KBM-7 (cell line): ENCODE data around the gene PPP1CA.
A peak's percentile ranks its signal among the peaks of the same experiment; 100 is the strongest.

ENCODE experiments used
- DNase-seq: peaks from one replicate; pipeline ENCODE4 v3.0.0-alpha.2; 2015
- in situ Hi-C: fragments of 300-500 bp; cut with MboI; formaldehyde crosslinking; loops from 2 replicates; pipeline ENCODE4 v1.14.3; 2020; ENCODE audit warnings: low sequenced_read_pairs, low pct_unique_long_range_greater_than_20kb, mixed read lengths

Gene PPP1CA

GRCh38 chr11:67420147-67420645 is 18.5 kb upstream of the PPP1CA start:
- DNase-seq = no peak
- in situ Hi-C loops = no loop called here

GRCh38 chr11:67419325-67420049 is 17.8 kb upstream of the PPP1CA start:
- in situ Hi-C loops = no loop called here
- no peak for DNase-seq

- peak; percentile 30 for DNase-seq
- in situ Hi-C loops = no loop called here
Observed at GRCh38 chr11:67418476-67419281, 17.0 kb upstream of the PPP1CA start.

- DNase-seq = no peak
- in situ Hi-C loops = no loop called here
Observed at GRCh38 chr11:67417425-67417824, 15.8 kb upstream of the PPP1CA start.

- in situ Hi-C loops = no loop called here
Observed at GRCh38 chr11:67416416-67417335, 15.0 kb upstream of the PPP1CA start.

GRCh38 chr11:67415501-67416304 is 14.0 kb upstream of the PPP1CA start, which contains the start of gene CARNS1:
Gene CARNS1, plus strand, starts transcription at chr11:67415678. Its CDS starts 522 bp downstream, at chr11:67416200.
- DNase-seq = no peak
- in situ Hi-C loops = no loop called here

More at GRCh38 chr11:67416416-67417335, 15.0 kb upstream of the PPP1CA start:
- peak; percentile 43 for DNase-seq

GRCh38 chr11:67413266-67413849 is 11.7 kb upstream of the PPP1CA start:
- no peak for DNase-seq
- in situ Hi-C loops = no loop called here

GRCh38 chr11:67412495-67413179 is 11.0 kb upstream of the PPP1CA start:
- in situ Hi-C loops = no loop called here

GRCh38 chr11:67411785-67412152 is 10.1 kb upstream of the PPP1CA start:
- no peak for DNase-seq
- in situ Hi-C loops = no loop called here

More at GRCh38 chr11:67412495-67413179, 11.0 kb upstream of the PPP1CA start:
- no peak for DNase-seq

GRCh38 chr11:67410984-67411784 is 9.5 kb upstream of the PPP1CA start:
- in situ Hi-C loops = no loop called here
- no peak for DNase-seq

- DNase-seq = no peak
- in situ Hi-C loops = no loop called here
Observed at GRCh38 chr11:67410369-67410831, 8.7 kb upstream of the PPP1CA start.

GRCh38 chr11:67409781-67410368 is 8.2 kb upstream of the PPP1CA start:
- no peak for DNase-seq
- in situ Hi-C loops = no loop called here

- in situ Hi-C loops = no loop called here
- DNase-seq = peak; percentile 60
Observed at GRCh38 chr11:67409261-67409666, 7.6 kb upstream of the PPP1CA start.

GRCh38 chr11:67408437-67409200 is 7.0 kb upstream of the PPP1CA start:
- no peak for DNase-seq
- in situ Hi-C loops = no loop called here

- no peak for DNase-seq
- in situ Hi-C loops = no loop called here
Observed at GRCh38 chr11:67407688-67408163, 6.1 kb upstream of the PPP1CA start.
